ENCODE data around the gene COX11.

DNA sequence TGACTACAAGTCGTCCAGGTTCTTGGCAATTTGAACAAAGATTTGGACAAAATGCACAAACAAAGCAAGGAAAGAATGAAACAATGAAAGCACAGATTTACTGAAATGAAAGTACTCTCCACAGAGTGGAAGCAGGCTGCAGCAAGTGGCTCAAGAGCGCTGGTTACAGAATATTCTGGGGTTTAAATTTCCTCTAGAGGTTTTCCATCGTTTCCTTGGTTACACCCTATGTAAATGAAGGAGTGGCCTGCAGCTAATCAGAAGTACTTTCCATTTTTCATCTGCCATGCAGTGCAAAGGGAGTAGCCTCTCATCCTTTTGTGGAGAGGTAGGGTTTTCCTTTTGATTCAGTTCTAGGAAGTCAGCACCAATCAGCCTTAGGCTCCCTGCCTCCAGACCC, 11.9 kb upstream of the COX11 start:
- TF ChIP-seq, protein P1, sequence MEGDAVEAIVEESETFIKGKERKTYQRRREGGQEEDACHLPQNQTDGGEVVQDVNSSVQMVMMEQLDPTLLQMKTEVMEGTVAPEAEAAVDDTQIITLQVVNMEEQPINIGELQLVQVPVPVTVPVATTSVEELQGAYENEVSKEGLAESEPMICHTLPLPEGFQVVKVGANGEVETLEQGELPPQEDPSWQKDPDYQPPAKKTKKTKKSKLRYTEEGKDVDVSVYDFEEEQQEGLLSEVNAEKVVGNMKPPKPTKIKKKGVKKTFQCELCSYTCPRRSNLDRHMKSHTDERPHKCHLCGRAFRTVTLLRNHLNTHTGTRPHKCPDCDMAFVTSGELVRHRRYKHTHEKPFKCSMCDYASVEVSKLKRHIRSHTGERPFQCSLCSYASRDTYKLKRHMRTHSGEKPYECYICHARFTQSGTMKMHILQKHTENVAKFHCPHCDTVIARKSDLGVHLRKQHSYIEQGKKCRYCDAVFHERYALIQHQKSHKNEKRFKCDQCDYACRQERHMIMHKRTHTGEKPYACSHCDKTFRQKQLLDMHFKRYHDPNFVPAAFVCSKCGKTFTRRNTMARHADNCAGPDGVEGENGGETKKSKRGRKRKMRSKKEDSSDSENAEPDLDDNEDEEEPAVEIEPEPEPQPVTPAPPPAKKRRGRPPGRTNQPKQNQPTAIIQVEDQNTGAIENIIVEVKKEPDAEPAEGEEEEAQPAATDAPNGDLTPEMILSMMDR (IDR thresholded peaks at IDR 0.05 in 8 of 11, conservative IDR thresholded peaks at IDR 0.05 in 3 of 11), result no peak
- TF ChIP-seq POLR2AphosphoS5 (IDR thresholded peaks at IDR 0.05) (no peak), POLR2A (IDR thresholded peaks at IDR 0.05) (no peak)
